GM12865 (cell line): ENCODE data around the gene TMEM174.

Experiments
- DNase-seq: peaks from one replicate; pipeline ENCODE4 v3.0.0; 2010; ENCODE audit warnings: low read depth
- H3K4me3 ChIP-seq: 2 replicates; pipeline ENCODE4 v1.5.1; 2011; ENCODE audit warnings: mild to moderate bottlenecking, low read depth, low read length, control low read depth
- TF ChIP-seq, protein P1 (sequence below): IDR thresholded peaks from 2 replicates; pipeline ENCODE4 v1.5.1; 2011; ENCODE audit warnings: low read length, control low read depth, low read depth, inconsistent platforms; ENCODE audit not compliant: insufficient read depth; ENCODE audit errors: missing control alignments

The TMEM174 gene

GRCh38 chr5:73189871-73190376, 16.9 kb downstream of the TMEM174 start:
- no peak overlapping the region for H3K4me3 ChIP-seq
- DNase-seq = no peak
- TF ChIP-seq, protein P1, sequence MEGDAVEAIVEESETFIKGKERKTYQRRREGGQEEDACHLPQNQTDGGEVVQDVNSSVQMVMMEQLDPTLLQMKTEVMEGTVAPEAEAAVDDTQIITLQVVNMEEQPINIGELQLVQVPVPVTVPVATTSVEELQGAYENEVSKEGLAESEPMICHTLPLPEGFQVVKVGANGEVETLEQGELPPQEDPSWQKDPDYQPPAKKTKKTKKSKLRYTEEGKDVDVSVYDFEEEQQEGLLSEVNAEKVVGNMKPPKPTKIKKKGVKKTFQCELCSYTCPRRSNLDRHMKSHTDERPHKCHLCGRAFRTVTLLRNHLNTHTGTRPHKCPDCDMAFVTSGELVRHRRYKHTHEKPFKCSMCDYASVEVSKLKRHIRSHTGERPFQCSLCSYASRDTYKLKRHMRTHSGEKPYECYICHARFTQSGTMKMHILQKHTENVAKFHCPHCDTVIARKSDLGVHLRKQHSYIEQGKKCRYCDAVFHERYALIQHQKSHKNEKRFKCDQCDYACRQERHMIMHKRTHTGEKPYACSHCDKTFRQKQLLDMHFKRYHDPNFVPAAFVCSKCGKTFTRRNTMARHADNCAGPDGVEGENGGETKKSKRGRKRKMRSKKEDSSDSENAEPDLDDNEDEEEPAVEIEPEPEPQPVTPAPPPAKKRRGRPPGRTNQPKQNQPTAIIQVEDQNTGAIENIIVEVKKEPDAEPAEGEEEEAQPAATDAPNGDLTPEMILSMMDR = no peak

DNA sequence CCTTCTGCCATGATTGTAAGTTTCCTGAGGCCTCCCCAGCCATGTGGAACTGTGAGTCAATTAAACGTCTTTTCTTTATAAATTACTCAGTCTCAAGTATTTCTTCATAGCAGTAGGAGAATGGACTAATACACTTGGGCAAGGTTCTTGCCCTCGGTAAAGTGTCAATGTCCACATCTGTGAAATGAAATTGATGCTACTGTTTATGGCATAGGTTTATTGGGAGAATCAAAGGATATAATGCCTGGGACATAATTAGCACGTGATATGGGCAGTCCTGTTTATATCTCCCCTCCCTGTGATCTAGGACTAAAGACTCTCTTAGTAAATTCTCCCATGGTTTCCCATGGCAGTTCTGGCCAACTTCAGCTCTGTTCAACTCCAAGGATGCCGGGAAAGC, 19.4 kb downstream of the TMEM174 start:
- no peak for DNase-seq
- TF ChIP-seq, protein P1 = no peak
- no peak overlapping the region for H3K4me3 ChIP-seq

- DNase-seq = no peak
- TF ChIP-seq, protein P1 = no peak
- no peak overlapping the region for H3K4me3 ChIP-seq
Observed at GRCh38 chr5:73193592-73193991, 20.6 kb downstream of the TMEM174 start.

- DNase-seq = no peak
- H3K4me3 ChIP-seq = no peak overlapping the region
- TF ChIP-seq, protein P1 = no peak
Observed at GRCh38 chr5:73196201-73196600, 23.2 kb downstream of the TMEM174 start.

- TF ChIP-seq, protein P1 = no peak
- DNase-seq = no peak
- H3K4me3 ChIP-seq = no peak overlapping the region
Observed at GRCh38 chr5:73197637-73198257, 24.8 kb downstream of the TMEM174 start.

- H3K4me3 ChIP-seq = no peak overlapping the region
- no peak for DNase-seq
- TF ChIP-seq, protein P1 = no peak
Observed at GRCh38 chr5:73198833-73199592, 26.0 kb downstream of the TMEM174 start.
